Measurements from ENCODE around the gene ZNF804B. TPM values are rescaled to one million over a fixed set of nuclear protein-coding genes. Genes with fewer than 3 reads are reported as not detected.

Gene ZNF804B
- total RNA-seq, 2 donors from 2014 or later, result 0.13 to 0.49 TPM

GRCh38 chr7:89182116-89182515, 422.6 kb downstream of the ZNF804B start:
- TF ChIP-seq CTCF (conservative IDR thresholded peaks at IDR 0.05), result no peak
- Mint-ChIP-seq H3K36me3 (ENCODE audit: low read depth) (no peaks in the 10 kb centered on the region), H3K9me3 (no peaks in the 10 kb centered on the region), H3K27me3 (ENCODE audit: insufficient read depth) (no peaks in the 10 kb centered on the region), H3K27ac (no peak overlapping the region), H3K4me1 (peaks cover 5% of the 10 kb centered on the region), H3K4me3 (no peak overlapping the region)
- H3K27ac ChIP-seq (ENCODE audit: low read depth, low read length), result no peak overlapping the region
- no peak overlapping the region for H3K4me3 ChIP-seq (ENCODE audit: low read length)
- H3K27me3 ChIP-seq (ENCODE audit: control insufficient read depth, insufficient read depth, low read length, poor library complexity, severe bottlenecking), result no peaks in the 10 kb centered on the region
- no peaks in the 10 kb centered on the region for H3K36me3 ChIP-seq (ENCODE audit: control insufficient read depth, insufficient read depth, low read length)
- H3K4me1 ChIP-seq (ENCODE audit: control insufficient read depth, insufficient read depth, low read length), result peaks cover under 1% of the 10 kb centered on the region
- no peak overlapping the region for H3K9ac ChIP-seq (ENCODE audit: extremely low read depth, low read length, poor library complexity, severe bottlenecking)
- WGBS, 2 experiments (ENCODE audit: insufficient coverage in 1 of 2, insufficient read length in 1 of 2), result 89% methylated on average over 2 of the region's 2 CpGs; no CpG with 5 or more reads in 1 of the 2 experiments
- DNase-seq, result no peak
- peaks cover 4% of the 10 kb centered on the region for H3K9me3 ChIP-seq (ENCODE audit: control insufficient read depth, low read length)

- H3K36me3 Mint-ChIP-seq (ENCODE audit: low read depth), result no peaks in the 10 kb centered on the region
- WGBS, 2 experiments (ENCODE audit: insufficient coverage in 1 of 2, insufficient read length in 1 of 2), result 61 to 74% methylated on average over 4 to 5 of the region's 5 CpGs
- H3K27ac ChIP-seq (ENCODE audit: low read depth, low read length), result no peak overlapping the region
- DNase-seq, result no peak
- no peak overlapping the region for H3K27ac Mint-ChIP-seq
- no peak overlapping the region for H3K4me3 Mint-ChIP-seq
- no peaks in the 10 kb centered on the region for H3K9me3 Mint-ChIP-seq
- H3K4me1 ChIP-seq (ENCODE audit: control insufficient read depth, insufficient read depth, low read length), result peaks cover 3% of the 10 kb centered on the region
- peaks cover 5% of the 10 kb centered on the region for H3K4me1 Mint-ChIP-seq
- no peaks in the 10 kb centered on the region for H3K27me3 ChIP-seq (ENCODE audit: control insufficient read depth, insufficient read depth, low read length, poor library complexity, severe bottlenecking)
- H3K27me3 Mint-ChIP-seq (ENCODE audit: insufficient read depth), result no peaks in the 10 kb centered on the region
- H3K36me3 ChIP-seq (ENCODE audit: control insufficient read depth, insufficient read depth, low read length), result no peaks in the 10 kb centered on the region
- peaks cover 2% of the 10 kb centered on the region for H3K9me3 ChIP-seq (ENCODE audit: control insufficient read depth, low read length)
- no peak overlapping the region for H3K9ac ChIP-seq (ENCODE audit: extremely low read depth, low read length, poor library complexity, severe bottlenecking)
- no peak overlapping the region for H3K4me3 ChIP-seq (ENCODE audit: low read length)
- TF ChIP-seq CTCF (conservative IDR thresholded peaks at IDR 0.05), result no peak
Observed at GRCh38 chr7:89183712-89184111, 424.2 kb downstream of the ZNF804B start.

- Histone ChIP-seq H3K4me3 (ENCODE audit: low read length) (no peak overlapping the region), H3K9ac (ENCODE audit: extremely low read depth, low read length, poor library complexity, severe bottlenecking) (no peak overlapping the region), H3K27ac (ENCODE audit: low read depth, low read length) (no peak overlapping the region), H3K27me3 (ENCODE audit: control insufficient read depth, insufficient read depth, low read length, poor library complexity, severe bottlenecking) (no peaks in the 10 kb centered on the region), H3K36me3 (ENCODE audit: control insufficient read depth, insufficient read depth, low read length) (no peaks in the 10 kb centered on the region), H3K9me3 (ENCODE audit: control insufficient read depth, low read length) (no peaks in the 10 kb centered on the region), H3K4me1 (ENCODE audit: control insufficient read depth, insufficient read depth, low read length) (no peaks in the 10 kb centered on the region)
- Mint-ChIP-seq H3K9me3 (no peaks in the 10 kb centered on the region), H3K27me3 (ENCODE audit: insufficient read depth) (no peaks in the 10 kb centered on the region), H3K4me3 (no peak overlapping the region), H3K27ac (no peak overlapping the region), H3K36me3 (ENCODE audit: low read depth) (no peaks in the 10 kb centered on the region), H3K4me1 (no peaks in the 10 kb centered on the region)
- DNase-seq, result no peak
- 88 to 90% methylated on average over 1 to 2 of the region's 2 CpGs for WGBS, 2 experiments (ENCODE audit: insufficient coverage in 1 of 2, insufficient read length in 1 of 2)
- TF ChIP-seq CTCF (conservative IDR thresholded peaks at IDR 0.05), result no peak
Observed at GRCh38 chr7:89200758-89201157, 441.3 kb downstream of the ZNF804B start.

Data from endodermal cell (in vitro differentiated cells).